Measurements from ENCODE around the gene COA3. TPM values are rescaled to one million over a fixed set of nuclear protein-coding genes. Genes with fewer than 3 reads are reported as not detected.
A peak's percentile ranks its signal among the peaks of the same experiment; 100 is the strongest.

Gene COA3
- total RNA-seq, 4 donors from 2014 or later, result 128 to 400 (median 171) TPM

GRCh38 chr17:42795465-42795864 lies 3.0 kb downstream of the COA3 start:
- 66 to 68% methylated on average over 5 to 10 of the region's 10 CpGs for WGBS, 2 donors (ENCODE audit: low coverage in 1 of 2)
- Histone ChIP-seq H3K36me3 (no peaks in the 10 kb centered on the region), H3K27ac (peak overlapping the region; percentile 41 to 94 (median 86)), H3K27me3 (no peaks in the 10 kb centered on the region), H3K4me1 (peaks cover 5 to 39% (median 32%) of the 10 kb centered on the region in 4 donors), H3K9me3 (no peaks in the 10 kb centered on the region), H3K4me3 (no peak overlapping the region)
- in situ Hi-C loops (cut with MboI; ENCODE audit: low pct_ligation_motif_present in 1 of 4, low pct_unique_long_range_greater_than_20kb in 1 of 4, low sequenced_read_pairs in 3 of 4) (no loop called here), intact Hi-C loops (cut with DNase I; ENCODE audit: low total_unique reads) (no loop called here)
- peak; percentile 39 for DNase-seq
- TF ChIP-seq CTCF (IDR thresholded peaks at IDR 0.05) (no peak), POLR2A (IDR thresholded peaks at IDR 0.05) (no peak), EP300 (IDR thresholded peaks at IDR 0.05; ENCODE audit: low read depth) (no peak), POLR2AphosphoS5 (IDR thresholded peaks at IDR 0.05) (peak in 1 of 3 donors; percentile 28)

GRCh38 chr17:42795061-42795460 lies 3.4 kb downstream of the COA3 start:
- H3K4me1 ChIP-seq, result peaks cover 5 to 39% (median 32%) of the 10 kb centered on the region in 4 donors
- WGBS, 2 donors (ENCODE audit: low coverage in 1 of 2), result 49 to 58% methylated on average over 3 to 4 of the region's 4 CpGs
- peak overlapping the region; percentile 41 to 94 (median 86) for H3K27ac ChIP-seq
- intact Hi-C loops (cut with DNase I; ENCODE audit: low total_unique reads), result no loop called here
- H3K36me3 ChIP-seq, result no peaks in the 10 kb centered on the region
- no peak overlapping the region for H3K4me3 ChIP-seq
- no peaks in the 10 kb centered on the region for H3K27me3 ChIP-seq
- no peaks in the 10 kb centered on the region for H3K9me3 ChIP-seq
- no peak for TF ChIP-seq CTCF (IDR thresholded peaks at IDR 0.05)
- TF ChIP-seq POLR2A (IDR thresholded peaks at IDR 0.05), result peak; percentile 26
- no peak for DNase-seq
- in situ Hi-C loops (cut with MboI; ENCODE audit: low pct_ligation_motif_present in 1 of 4, low pct_unique_long_range_greater_than_20kb in 1 of 4, low sequenced_read_pairs in 3 of 4), result no loop called here

- in situ Hi-C loops (cut with MboI; ENCODE audit: low pct_ligation_motif_present in 1 of 4, low pct_unique_long_range_greater_than_20kb in 1 of 4, low sequenced_read_pairs in 3 of 4), result no loop called here
- Histone ChIP-seq H3K36me3 (no peaks in the 10 kb centered on the region), H3K27me3 (no peaks in the 10 kb centered on the region), H3K9me3 (no peaks in the 10 kb centered on the region), H3K27ac (no peak overlapping the region), H3K4me1 (peaks cover 5 to 27% (median 21%) of the 10 kb centered on the region in 4 donors), H3K4me3 (no peak overlapping the region)
- no peak for DNase-seq
- intact Hi-C loops (cut with DNase I; ENCODE audit: low total_unique reads), result no loop called here
- TF ChIP-seq POLR2AphosphoS5 (IDR thresholded peaks at IDR 0.05) (no peak), POLR2A (IDR thresholded peaks at IDR 0.05) (no peak), CTCF (IDR thresholded peaks at IDR 0.05) (no peak), EP300 (IDR thresholded peaks at IDR 0.05; ENCODE audit: low read depth) (no peak)
- 68 to 92% methylated on average over 4 to 5 of the region's 5 CpGs for WGBS, 2 donors (ENCODE audit: low coverage in 1 of 2)
Measured at GRCh38 chr17:42792545-42792944, 6.0 kb downstream of the COA3 start.

GRCh38 chr17:42791948-42792347 lies 6.6 kb downstream of the COA3 start:
- Histone ChIP-seq H3K27ac (no peak overlapping the region), H3K4me1 (peaks cover 3 to 21% (median 17%) of the 10 kb centered on the region in 4 donors), H3K9me3 (no peaks in the 10 kb centered on the region), H3K36me3 (no peaks in the 10 kb centered on the region), H3K27me3 (no peaks in the 10 kb centered on the region), H3K4me3 (no peak overlapping the region)
- in situ Hi-C loops (cut with MboI; ENCODE audit: low pct_ligation_motif_present in 1 of 4, low pct_unique_long_range_greater_than_20kb in 1 of 4, low sequenced_read_pairs in 3 of 4), result no loop called here
- 68 to 90% methylated on average over 2 of the region's 2 CpGs for WGBS, 2 donors (ENCODE audit: low coverage in 1 of 2)
- TF ChIP-seq POLR2A (IDR thresholded peaks at IDR 0.05) (no peak), CTCF (IDR thresholded peaks at IDR 0.05) (no peak), EP300 (IDR thresholded peaks at IDR 0.05; ENCODE audit: low read depth) (no peak), POLR2AphosphoS5 (IDR thresholded peaks at IDR 0.05) (no peak)
- intact Hi-C loops (cut with DNase I; ENCODE audit: low total_unique reads), result no loop called here
- DNase-seq, result no peak
